CD14-positive monocyte (primary cell): ENCODE results near the gene SMC3. TPM values are rescaled to one million over a fixed set of nuclear protein-coding genes. Genes with fewer than 3 reads are reported as not detected.

Source experiments
- DNase-seq, 3 donors: peaks; one replicate each; pipeline ENCODE4 v3.0.0-alpha.2; 2011 to 2022
- H2AFZ ChIP-seq: 2 replicates; pipeline ENCODE4 v1.6.0; 2012; ENCODE audit warnings: mild to moderate bottlenecking, low read depth, low read length, inconsistent platforms; ENCODE audit not compliant: insufficient read depth, poor library complexity, severe bottlenecking
- H3K27ac ChIP-seq, 2 donors: 1 replicate in 1 of 2; 2 replicates in 1 of 2; pipeline ENCODE4 v1.5.1; 2012 to 2013; ENCODE audit warnings: low read length in 2 of 2, control low read depth in 1 of 2, inconsistent platforms in 1 of 2, low read depth in 1 of 2, mild to moderate bottlenecking in 1 of 2
- H3K27me3 ChIP-seq, 2 donors: one replicate each; pipeline versions ENCODE4 v1.6.0 to v1.6.1; 2011 to 2013; ENCODE audit warnings: low read length in 2 of 2; ENCODE audit not compliant: control insufficient read depth in 2 of 2, insufficient read depth in 2 of 2
- H3K36me3 ChIP-seq, 2 donors: replicated peaks in 1 of 2; 1 replicate in 1 of 2; 2 replicates in 1 of 2; pipeline versions ENCODE4 v1.5.1 to v1.6.1; 2012 to 2013; ENCODE audit warnings: low read length in 2 of 2, control low read depth in 1 of 2, inconsistent platforms in 1 of 2, mild to moderate bottlenecking in 1 of 2; ENCODE audit not compliant: insufficient read depth in 2 of 2, control insufficient read depth in 1 of 2
- H3K4me1 ChIP-seq, 2 donors: 1 replicate in 1 of 2; 2 replicates in 1 of 2; pipeline versions ENCODE4 v1.5.1 to v1.6.1; 2012 to 2013; ENCODE audit warnings: low read length in 2 of 2, control low read depth in 1 of 2, inconsistent platforms in 1 of 2, mild to moderate bottlenecking in 1 of 2, moderate library complexity in 1 of 2; ENCODE audit not compliant: insufficient read depth in 2 of 2, control insufficient read depth in 1 of 2
- H3K4me2 ChIP-seq: replicated peaks from 2 replicates; pipeline ENCODE3; 2012; ENCODE audit warnings: low read length, moderate library complexity, mild to moderate bottlenecking; ENCODE audit not compliant: poor library complexity, severe bottlenecking; ENCODE audit errors: extremely low read depth
- H3K4me3 ChIP-seq, 3 experiments: fragments of 200-600 bp in 1 of 3; sonication (generic) in 1 of 3; replicated peaks in 1 of 3; 1 replicate in 2 of 3; 2 replicates in 1 of 3; pipeline ENCODE4 v1.5.1; 2011 to 2013; ENCODE audit warnings: low read length in 3 of 3, mild to moderate bottlenecking in 3 of 3, control low read depth in 2 of 3, low read depth in 2 of 3, inconsistent platforms in 1 of 3, moderate library complexity in 1 of 3
- H3K79me2 ChIP-seq: 2 replicates; pipeline ENCODE4 v1.6.0; 2012; ENCODE audit warnings: mild to moderate bottlenecking, control low read depth, inconsistent platforms, low read length, moderate library complexity; ENCODE audit not compliant: insufficient read depth
- H3K9ac ChIP-seq: 2 replicates; pipeline ENCODE4 v1.6.0; 2017; ENCODE audit warnings: low read length, mild to moderate bottlenecking; ENCODE audit not compliant: insufficient read depth, poor library complexity, severe bottlenecking
- H3K9me3 ChIP-seq, 2 donors: replicated peaks in 1 of 2; 1 replicate in 1 of 2; 2 replicates in 1 of 2; pipeline versions ENCODE4 v1.5.1 to v1.6.1; 2012 to 2013; ENCODE audit warnings: low read length in 2 of 2, control low read depth in 1 of 2; ENCODE audit not compliant: control insufficient read depth in 1 of 2, insufficient read depth in 1 of 2
- H4K20me1 ChIP-seq: 2 replicates; pipeline ENCODE4 v1.6.0; 2012; ENCODE audit warnings: mild to moderate bottlenecking, low read length, control low read depth, moderate library complexity; ENCODE audit not compliant: insufficient read depth
- H3K27ac Mint-ChIP-seq, 7 donors: one replicate each; pipeline ENCODE4 v1.8.0; 2020; ENCODE audit warnings: mild to moderate bottlenecking in 7 of 7, mixed read lengths in 7 of 7, moderate library complexity in 6 of 7, inconsistent platforms in 2 of 7
- H3K27me3 Mint-ChIP-seq, 3 donors: one replicate each; pipeline ENCODE4 v1.8.0; 2021 to 2022; ENCODE audit warnings: low read depth in 3 of 3, mild to moderate bottlenecking in 3 of 3, mixed read lengths in 3 of 3, moderate library complexity in 3 of 3, inconsistent platforms in 1 of 3
- H3K36me3 Mint-ChIP-seq, 2 donors: one replicate each; pipeline ENCODE4 v1.8.0; 2020; ENCODE audit warnings: mixed read lengths in 2 of 2, inconsistent platforms in 1 of 2, mild to moderate bottlenecking in 1 of 2
- H3K4me1 Mint-ChIP-seq: one replicate; pipeline ENCODE4 v1.8.0; 2020; ENCODE audit warnings: mild to moderate bottlenecking, mixed read lengths
- H3K4me3 Mint-ChIP-seq, 2 donors: one replicate each; pipeline ENCODE4 v1.8.0; 2020; ENCODE audit warnings: mild to moderate bottlenecking in 2 of 2, mixed read lengths in 2 of 2, moderate library complexity in 1 of 2
- H3K9me3 Mint-ChIP-seq, 7 donors: one replicate each; pipeline ENCODE4 v1.8.0; 2020 to 2022; ENCODE audit warnings: mixed read lengths in 7 of 7, mild to moderate bottlenecking in 6 of 7, moderate library complexity in 6 of 7, inconsistent platforms in 2 of 7
- CTCF ChIP-seq: fragments of 200-600 bp; IDR thresholded peaks from one replicate; pipeline ENCODE4 v1.8.0; 2022; ENCODE audit warnings: antibody characterized with exemption, mild to moderate bottlenecking
- WGBS: methylation state at CpG from one replicate; pipeline ENCODE4 v1.1.5; 2013; ENCODE audit warnings: missing lambda C conversion rate; ENCODE audit not compliant: insufficient coverage; 5-methylcytosine and 5-hydroxymethylcytosine counted together
- intact Hi-C, 2 donors: fragments of 100-400 bp; cut with micrococcal nuclease; formaldehyde crosslinking; loops; one replicate each; pipeline versions ENCODE4 v1.15.0 to v1.15.1; 2023
- polyA plus RNA-seq, 3 donors: library from polyadenylated mRNA; depleted of rRNA in 1 of 3; unstranded in 2 of 3; stranded (reverse) in 1 of 3; fragments of 300-500 nt in 2 of 3; fragments of >200 nt in 1 of 3; fragmentation: Illumina TruSeq in 2 of 3; gene quantifications; 1 replicate in 2 of 3; 2 replicates in 1 of 3; pipeline ENCODE4 v1.2.3, GENCODE V29; 2012 to 2021

The SMC3 gene
- polyA plus RNA-seq, 3 donors, result 5.0 to 33.9 (median 21.1) TPM

GRCh38 chr10:110612087-110612486, 44.6 kb downstream of the SMC3 start:
- peaks cover 7% of the 10 kb centered on the region for H3K4me1 Mint-ChIP-seq
- no peak overlapping the region for H3K27ac Mint-ChIP-seq

GRCh38 chr10:110612629-110613028, 45.1 kb downstream of the SMC3 start:
- no peak overlapping the region for H3K27ac ChIP-seq
- TF ChIP-seq CTCF, result no peak
- no peaks in the 10 kb centered on the region for H4K20me1 ChIP-seq
- intact Hi-C loops, result loop anchor here (10.0 kb wide), 1 partner anchor 982 kb away; no protein-coding TSS in a partner anchor
- Mint-ChIP-seq H3K36me3 (peaks cover 0 to 13% of the 10 kb centered on the region in 2 donors), H3K9me3 (no peaks in the 10 kb centered on the region), H3K4me3 (no peak overlapping the region), H3K27me3 (no peaks in the 10 kb centered on the region), H3K27ac (no peak overlapping the region), H3K4me1 (peaks cover 7% of the 10 kb centered on the region)
- no peak overlapping the region for H3K4me3 ChIP-seq
- H3K9me3 ChIP-seq, result no peaks in the 10 kb centered on the region
- H3K9ac ChIP-seq, result no peak overlapping the region
- no peaks in the 10 kb centered on the region for H3K79me2 ChIP-seq
- H3K36me3 ChIP-seq, result peaks cover 0 to 5% of the 10 kb centered on the region in 2 donors
- H3K27me3 ChIP-seq, result no peaks in the 10 kb centered on the region
- H3K4me2 ChIP-seq, result no peak overlapping the region
- WGBS, result 100% methylated on average over 4 of the region's 4 CpGs
- no peak overlapping the region for H2AFZ ChIP-seq
- no peaks in the 10 kb centered on the region for H3K4me1 ChIP-seq
- no peak for DNase-seq

More at GRCh38 chr10:110612087-110612486, 44.6 kb downstream of the SMC3 start:
- Mint-ChIP-seq H3K4me3 (no peak overlapping the region), H3K36me3 (peaks cover 2 to 19% of the 10 kb centered on the region in 2 donors), H3K9me3 (no peaks in the 10 kb centered on the region), H3K27me3 (no peaks in the 10 kb centered on the region)
- DNase-seq, result no peak
- no peak for TF ChIP-seq CTCF
- intact Hi-C loops, result loop anchor here (10.0 kb wide), 1 partner anchor 983 kb away; no protein-coding TSS in a partner anchor
- Histone ChIP-seq H3K9ac (no peak overlapping the region), H3K4me1 (no peaks in the 10 kb centered on the region), H4K20me1 (no peaks in the 10 kb centered on the region), H3K9me3 (no peaks in the 10 kb centered on the region), H3K27ac (no peak overlapping the region), H3K4me2 (no peak overlapping the region), H2AFZ (no peak overlapping the region), H3K4me3 (no peak overlapping the region), H3K79me2 (no peaks in the 10 kb centered on the region), H3K36me3 (peaks cover 2 to 10% of the 10 kb centered on the region in 2 donors), H3K27me3 (no peaks in the 10 kb centered on the region)
- no CpG with 5 or more reads among the region's 3 CpGs for WGBS
